RWPE1 (cell line): ENCODE data around the gene PDE11A.

Experiments used
- CTCF ChIA-PET: fragments of 350-600 bp; sonication (Branson Sonifier 250); formaldehyde crosslinking; extraction: SDS; loops from one replicate; lab custom pipeline; 2021; lab: Yijun Ruan, JAX
- POLR2A ChIA-PET: fragments of 400-600 bp; formaldehyde crosslinking; extraction: SDS; loops from one replicate; lab custom pipeline; 2020; ENCODE audit warnings: antibody characterized with exemption; ENCODE audit not compliant: low non-redundant PET; lab: Yijun Ruan, JAX
- DNase-seq: peaks from one replicate; pipeline ENCODE4 v3.0.0; 2012; ENCODE audit warnings: low spot score
- H3K27ac ChIP-seq: fragments of 450-650 bp; 2 replicates; pipeline ENCODE4 v1.5.1; 2017
- CTCF ChIP-seq: fragments of 450-650 bp; conservative IDR thresholded peaks from 2 replicates; pipeline ENCODE4 v1.5.1; 2017; ENCODE audit warnings: low read depth, mild to moderate bottlenecking

The PDE11A gene

GRCh38 chr2:177724398-177725287 lies 347.9 kb downstream of the PDE11A start:
- DNase-seq, result peak; percentile 64
- no peak overlapping the region for H3K27ac ChIP-seq
- ChIA-PET POLR2A (interaction anchor here (0.6 kb wide), 1 partner anchor 460 kb away, joined by 3 read pairs; the partner anchor contains the start of gene NFE2L2), CTCF (interaction anchor here (0.6 to 1.5 kb wide), 13 partner anchors 9 to 1186 kb away, joined by 3 to 16 read pairs (median 4); partner anchors contain the start of gene NFE2L2)
- peak; percentile 81 for TF ChIP-seq CTCF

DNA sequence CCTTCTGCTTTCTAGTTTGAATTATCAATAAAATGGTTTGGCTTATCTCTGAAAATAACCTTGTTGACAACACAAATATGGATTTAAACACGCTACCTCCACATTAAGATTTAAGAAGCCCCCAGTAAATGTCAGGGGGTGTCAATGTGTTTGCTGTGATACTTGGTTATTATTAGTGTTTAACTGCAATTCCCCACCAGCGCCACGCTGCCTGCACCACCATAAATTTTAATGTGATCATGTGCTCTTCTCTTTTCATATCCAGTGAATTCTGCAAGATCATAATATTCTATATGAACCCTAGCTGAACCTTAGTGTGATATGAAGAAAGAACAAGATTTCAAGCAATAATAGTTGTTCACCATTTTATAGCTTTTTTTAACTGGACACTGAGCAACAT lies 349.3 kb downstream of the PDE11A start:
- TF ChIP-seq CTCF, result no peak
- DNase-seq, result no peak

DNA sequence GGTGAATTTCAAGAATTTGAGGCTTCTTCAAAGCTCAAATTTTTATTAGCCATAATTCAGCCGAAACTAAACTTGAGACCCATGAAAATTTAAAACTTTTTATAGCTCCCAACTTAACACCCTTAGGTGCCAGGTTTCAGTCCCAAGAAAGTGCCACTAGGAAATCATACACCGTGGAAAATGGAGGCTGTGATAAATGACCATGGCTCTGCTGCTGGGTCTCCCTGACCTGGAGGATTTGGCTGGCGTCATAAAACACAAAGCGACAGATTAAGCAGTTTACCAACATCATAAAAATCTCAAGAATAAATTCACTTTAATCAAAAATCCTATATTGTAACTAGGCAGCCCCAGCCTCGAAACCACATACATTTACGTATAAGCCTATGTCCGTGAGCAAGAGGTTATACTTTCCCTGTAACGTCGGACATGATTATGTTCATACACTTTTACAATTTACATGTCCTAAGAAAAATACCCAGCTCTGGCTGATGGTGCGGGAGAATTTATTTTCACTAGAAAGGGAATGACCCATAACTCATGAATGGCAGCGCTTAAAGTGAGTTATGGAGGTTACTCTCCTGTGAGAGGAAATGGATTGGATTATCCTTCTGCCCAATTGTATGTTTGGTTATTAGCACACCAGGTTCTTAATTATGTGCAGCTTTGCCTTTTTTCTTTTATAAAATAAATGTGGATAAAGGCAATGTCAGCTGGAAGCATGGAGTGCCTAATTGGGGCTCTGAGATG lies 350.6 kb downstream of the PDE11A start:
- ChIA-PET CTCF (interaction anchor here (0.9 to 1.0 kb wide), 2 partner anchors 11 to 557 kb away, joined by 3 to 9 read pairs; no protein-coding TSS in a partner anchor), POLR2A (no interaction called here)
- DNase-seq, result no peak
- no peak overlapping the region for H3K27ac ChIP-seq
- TF ChIP-seq CTCF, result no peak

More for the DNA sequence above, 349.3 kb downstream of the PDE11A start:
- H3K27ac ChIP-seq, result no peak overlapping the region
- ChIA-PET CTCF (interaction anchor here (1.0 to 1.4 kb wide), 2 partner anchors 27 to 42 kb away, joined by 3 read pairs; no protein-coding TSS in a partner anchor), POLR2A (no interaction called here)

DNA sequence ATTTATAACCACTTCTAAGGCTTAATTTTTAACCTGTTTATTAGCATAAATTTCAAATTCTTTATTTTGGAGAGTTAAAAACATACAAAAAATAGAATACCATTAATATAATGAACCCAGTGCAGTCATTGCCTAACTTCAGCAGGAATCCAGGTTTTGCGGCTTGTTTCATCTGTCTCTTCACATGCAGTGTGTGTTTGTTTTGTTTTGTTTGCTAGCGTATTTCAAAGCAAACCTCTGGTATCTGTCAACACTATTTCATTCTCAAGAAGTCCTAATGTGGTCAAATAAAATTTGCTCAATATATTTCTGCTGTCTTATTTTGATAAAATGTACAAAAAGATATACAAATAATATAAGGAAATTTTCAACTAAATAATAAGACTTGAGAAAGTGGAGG lies 351.5 kb downstream of the PDE11A start:
- CTCF ChIA-PET, result interaction anchor here (0.9 kb wide), 1 partner anchor 10 kb away, joined by 3 read pairs; no protein-coding TSS in a partner anchor
- POLR2A ChIA-PET, result no interaction called here
- DNase-seq, result no peak
- no peak for TF ChIP-seq CTCF
- H3K27ac ChIP-seq, result no peak overlapping the region

DNA sequence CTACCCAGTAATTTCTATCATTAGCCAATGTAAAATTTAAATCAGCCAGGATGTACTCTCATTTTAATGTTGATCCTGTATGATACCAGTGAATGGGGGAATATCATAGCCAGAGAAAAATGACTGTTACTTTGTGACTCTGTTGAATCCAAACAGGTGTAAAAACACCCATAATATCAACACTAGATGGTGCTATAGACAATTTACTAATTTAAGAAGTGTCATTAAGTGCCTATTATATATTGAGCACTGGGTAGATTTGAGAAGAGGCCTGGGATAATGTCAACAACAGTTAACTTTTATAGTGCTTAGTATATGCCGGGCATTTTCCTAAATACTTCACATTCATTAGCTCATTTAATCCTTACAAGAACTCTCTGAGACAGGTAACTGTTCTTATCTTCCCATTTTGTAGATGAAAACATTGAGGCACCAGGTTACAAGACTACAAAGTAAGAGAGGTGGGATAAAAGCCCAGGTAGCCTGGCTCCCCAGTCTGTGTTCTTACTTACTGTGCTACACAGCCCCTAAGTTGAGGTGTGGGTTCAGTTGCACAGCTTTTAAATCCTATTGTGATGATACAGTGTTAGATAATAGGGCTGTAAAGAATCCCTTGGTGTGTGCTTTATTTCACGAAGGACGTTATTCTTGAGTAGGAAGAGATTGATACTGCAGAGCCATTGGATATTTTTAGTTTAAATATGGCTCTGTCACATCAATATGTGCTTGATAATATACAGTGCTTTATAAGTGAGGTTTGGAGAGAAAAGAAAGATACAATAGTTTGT lies 354.6 kb downstream of the PDE11A start:
- DNase-seq, result no peak
- ChIA-PET CTCF (interaction anchor here (0.6 kb wide), 2 partner anchors 36 to 85 kb away, joined by 3 to 6 read pairs; no protein-coding TSS in a partner anchor), POLR2A (no interaction called here)
- no peak for TF ChIP-seq CTCF
- no peak overlapping the region for H3K27ac ChIP-seq
